OCI-LY7 (cell line): Measurements from ENCODE around the gene BAIAP2L2.

Experiments used
- EZH2phosphoT487 ChIP-seq: fragments of 200-600 bp; sonication (generic); IDR thresholded peaks from 2 replicates; pipeline ENCODE4 v1.6.1; 2018; ENCODE audit warnings: low read depth, borderline replicate concordance, mild to moderate bottlenecking, mixed run types, antibody characterized with exemption, low read length, moderate library complexity, mixed read lengths
- TF ChIP-seq, protein P1 (sequence below): fragments of 200-600 bp; sonication (generic); conservative IDR thresholded peaks from 2 replicates; pipeline ENCODE4 v1.5.1; 2014; ENCODE audit warnings: mild to moderate bottlenecking, antibody characterized with exemption, low read length, moderate library complexity, mixed read lengths

- TF ChIP-seq, protein P1, sequence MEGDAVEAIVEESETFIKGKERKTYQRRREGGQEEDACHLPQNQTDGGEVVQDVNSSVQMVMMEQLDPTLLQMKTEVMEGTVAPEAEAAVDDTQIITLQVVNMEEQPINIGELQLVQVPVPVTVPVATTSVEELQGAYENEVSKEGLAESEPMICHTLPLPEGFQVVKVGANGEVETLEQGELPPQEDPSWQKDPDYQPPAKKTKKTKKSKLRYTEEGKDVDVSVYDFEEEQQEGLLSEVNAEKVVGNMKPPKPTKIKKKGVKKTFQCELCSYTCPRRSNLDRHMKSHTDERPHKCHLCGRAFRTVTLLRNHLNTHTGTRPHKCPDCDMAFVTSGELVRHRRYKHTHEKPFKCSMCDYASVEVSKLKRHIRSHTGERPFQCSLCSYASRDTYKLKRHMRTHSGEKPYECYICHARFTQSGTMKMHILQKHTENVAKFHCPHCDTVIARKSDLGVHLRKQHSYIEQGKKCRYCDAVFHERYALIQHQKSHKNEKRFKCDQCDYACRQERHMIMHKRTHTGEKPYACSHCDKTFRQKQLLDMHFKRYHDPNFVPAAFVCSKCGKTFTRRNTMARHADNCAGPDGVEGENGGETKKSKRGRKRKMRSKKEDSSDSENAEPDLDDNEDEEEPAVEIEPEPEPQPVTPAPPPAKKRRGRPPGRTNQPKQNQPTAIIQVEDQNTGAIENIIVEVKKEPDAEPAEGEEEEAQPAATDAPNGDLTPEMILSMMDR: no peak
- TF ChIP-seq EZH2phosphoT487: no peak
These were observed 33.4 kb downstream of the BAIAP2L2 start for GRCh38 chr22:38077096-38077495.
